ENCODE results near the gene WDR45B.

Gene WDR45B

GRCh38 chr17:82596296-82596695, 51.9 kb downstream of the WDR45B start:
- no peak overlapping the region for H3K4me3 ChIP-seq (ENCODE audit: low read length)
- no peaks in the 10 kb centered on the region for H3K9me3 ChIP-seq (ENCODE audit: insufficient read depth, low read depth, low read length)
- H3K27me3 ChIP-seq (ENCODE audit: insufficient read depth, low read length): no peaks in the 10 kb centered on the region
- H3K9ac ChIP-seq (ENCODE audit: low read depth, low read length): no peak overlapping the region
- peaks cover 63% of the 10 kb centered on the region for H3K36me3 ChIP-seq (ENCODE audit: insufficient read depth, low read length)
- 91% methylated on average over 16 of the region's 16 CpGs for WGBS
- no peak overlapping the region for H3K27ac ChIP-seq (ENCODE audit: low read depth, low read length)
- peaks cover 5% of the 10 kb centered on the region; the same call in 1 of the 2 replicates for H3K4me1 ChIP-seq (ENCODE audit: insufficient read depth, low read length)

GRCh38 chr17:82595893-82596292, 52.4 kb downstream of the WDR45B start:
- Histone ChIP-seq H3K9ac (ENCODE audit: low read depth, low read length) (no peak overlapping the region), H3K4me3 (ENCODE audit: low read length) (no peak overlapping the region), H3K36me3 (ENCODE audit: insufficient read depth, low read length) (peaks cover 59% of the 10 kb centered on the region), H3K4me1 (ENCODE audit: insufficient read depth, low read length) (peaks cover 5% of the 10 kb centered on the region; the same call in 1 of the 2 replicates), H3K27ac (ENCODE audit: low read depth, low read length) (no peak overlapping the region), H3K27me3 (ENCODE audit: insufficient read depth, low read length) (no peaks in the 10 kb centered on the region), H3K9me3 (ENCODE audit: insufficient read depth, low read depth, low read length) (no peaks in the 10 kb centered on the region)
- 95% methylated on average over 21 of the region's 21 CpGs for WGBS

- Histone ChIP-seq H3K4me3 (ENCODE audit: low read length) (no peak overlapping the region), H3K4me1 (ENCODE audit: insufficient read depth, low read length) (peaks cover 5% of the 10 kb centered on the region; the same call in 1 of the 2 replicates), H3K9me3 (ENCODE audit: insufficient read depth, low read depth, low read length) (no peaks in the 10 kb centered on the region), H3K9ac (ENCODE audit: low read depth, low read length) (no peak overlapping the region), H3K36me3 (ENCODE audit: insufficient read depth, low read length) (peaks cover 49% of the 10 kb centered on the region), H3K27ac (ENCODE audit: low read depth, low read length) (no peak overlapping the region), H3K27me3 (ENCODE audit: insufficient read depth, low read length) (no peaks in the 10 kb centered on the region)
- WGBS: 96% methylated on average over 11 of the region's 11 CpGs
These were observed 53.7 kb downstream of the WDR45B start for GRCh38 chr17:82594571-82594970.

- peak overlapping the region; percentile 45 for H3K4me3 ChIP-seq (ENCODE audit: low read length)
- H3K9ac ChIP-seq (ENCODE audit: low read depth, low read length): peak overlapping the region; percentile 28; the same call in 1 of the 2 replicates
- no peaks in the 10 kb centered on the region for H3K9me3 ChIP-seq (ENCODE audit: insufficient read depth, low read depth, low read length)
- 81% methylated on average over 29 of the region's 29 CpGs for WGBS
- peak overlapping the region; percentile 79 for H3K27ac ChIP-seq (ENCODE audit: low read depth, low read length)
- peaks cover 56% of the 10 kb centered on the region for H3K36me3 ChIP-seq (ENCODE audit: insufficient read depth, low read length)
- peaks cover 5% of the 10 kb centered on the region; the same call in 1 of the 2 replicates for H3K4me1 ChIP-seq (ENCODE audit: insufficient read depth, low read length)
- no peaks in the 10 kb centered on the region for H3K27me3 ChIP-seq (ENCODE audit: insufficient read depth, low read length)
These were observed 54.6 kb downstream of the WDR45B start for GRCh38 chr17:82593590-82594087.

- 42% methylated on average over 29 of the region's 29 CpGs for WGBS
- Histone ChIP-seq H3K36me3 (ENCODE audit: insufficient read depth, low read length) (peaks cover 55% of the 10 kb centered on the region), H3K4me1 (ENCODE audit: insufficient read depth, low read length) (peaks cover 5% of the 10 kb centered on the region; the same call in 1 of the 2 replicates), H3K4me3 (ENCODE audit: low read length) (peak overlapping the region; percentile 45), H3K9me3 (ENCODE audit: insufficient read depth, low read depth, low read length) (no peaks in the 10 kb centered on the region), H3K27me3 (ENCODE audit: insufficient read depth, low read length) (no peaks in the 10 kb centered on the region), H3K9ac (ENCODE audit: low read depth, low read length) (peak overlapping the region; percentile 28; the same call in 1 of the 2 replicates), H3K27ac (ENCODE audit: low read depth, low read length) (peak overlapping the region; percentile 79)
These were observed 55.3 kb downstream of the WDR45B start for GRCh38 chr17:82592767-82593589.

GRCh38 chr17:82592289-82592766, 55.9 kb downstream of the WDR45B start:
- Histone ChIP-seq H3K9me3 (ENCODE audit: insufficient read depth, low read depth, low read length) (no peaks in the 10 kb centered on the region), H3K27me3 (ENCODE audit: insufficient read depth, low read length) (no peaks in the 10 kb centered on the region), H3K9ac (ENCODE audit: low read depth, low read length) (no peak overlapping the region), H3K27ac (ENCODE audit: low read depth, low read length) (peak overlapping the region; percentile 66), H3K4me3 (ENCODE audit: low read length) (no peak overlapping the region), H3K4me1 (ENCODE audit: insufficient read depth, low read length) (peaks cover 5% of the 10 kb centered on the region; the same call in 1 of the 2 replicates), H3K36me3 (ENCODE audit: insufficient read depth, low read length) (peaks cover 58% of the 10 kb centered on the region)
- 89% methylated on average over 9 of the region's 9 CpGs for WGBS

- no peaks in the 10 kb centered on the region for H3K9me3 ChIP-seq (ENCODE audit: insufficient read depth, low read depth, low read length)
- 92% methylated on average over 17 of the region's 17 CpGs for WGBS
- H3K27ac ChIP-seq (ENCODE audit: low read depth, low read length): no peak overlapping the region
- no peaks in the 10 kb centered on the region for H3K27me3 ChIP-seq (ENCODE audit: insufficient read depth, low read length)
- no peak overlapping the region for H3K9ac ChIP-seq (ENCODE audit: low read depth, low read length)
- H3K4me1 ChIP-seq (ENCODE audit: insufficient read depth, low read length): peaks cover 5% of the 10 kb centered on the region; the same call in 1 of the 2 replicates
- peaks cover 52% of the 10 kb centered on the region for H3K36me3 ChIP-seq (ENCODE audit: insufficient read depth, low read length)
- H3K4me3 ChIP-seq (ENCODE audit: low read length): no peak overlapping the region
These were observed 57.2 kb downstream of the WDR45B start for GRCh38 chr17:82590881-82591539.

- H3K4me3 ChIP-seq (ENCODE audit: low read length): no peak overlapping the region
- H3K36me3 ChIP-seq (ENCODE audit: insufficient read depth, low read length): peaks cover 52% of the 10 kb centered on the region
- WGBS: 95% methylated on average over 6 of the region's 6 CpGs
- no peaks in the 10 kb centered on the region for H3K27me3 ChIP-seq (ENCODE audit: insufficient read depth, low read length)
- no peak overlapping the region for H3K27ac ChIP-seq (ENCODE audit: low read depth, low read length)
- peaks cover 5% of the 10 kb centered on the region; the same call in 1 of the 2 replicates for H3K4me1 ChIP-seq (ENCODE audit: insufficient read depth, low read length)
- H3K9ac ChIP-seq (ENCODE audit: low read depth, low read length): no peak overlapping the region
- no peaks in the 10 kb centered on the region for H3K9me3 ChIP-seq (ENCODE audit: insufficient read depth, low read depth, low read length)
These were observed 58.0 kb downstream of the WDR45B start for GRCh38 chr17:82590216-82590615.

GRCh38 chr17:82589851-82590180, 58.4 kb downstream of the WDR45B start:
- no peak overlapping the region for H3K27ac ChIP-seq (ENCODE audit: low read depth, low read length)
- peaks cover 5% of the 10 kb centered on the region; the same call in 1 of the 2 replicates for H3K4me1 ChIP-seq (ENCODE audit: insufficient read depth, low read length)
- 92% methylated on average over 6 of the region's 6 CpGs for WGBS
- H3K27me3 ChIP-seq (ENCODE audit: insufficient read depth, low read length): no peaks in the 10 kb centered on the region
- H3K36me3 ChIP-seq (ENCODE audit: insufficient read depth, low read length): peaks cover 52% of the 10 kb centered on the region
- H3K4me3 ChIP-seq (ENCODE audit: low read length): no peak overlapping the region
- H3K9ac ChIP-seq (ENCODE audit: low read depth, low read length): no peak overlapping the region
- H3K9me3 ChIP-seq (ENCODE audit: insufficient read depth, low read depth, low read length): no peaks in the 10 kb centered on the region

- no peak overlapping the region for H3K27ac ChIP-seq (ENCODE audit: low read depth, low read length)
- no peak overlapping the region for H3K4me3 ChIP-seq (ENCODE audit: low read length)
- 94% methylated on average over 22 of the region's 27 CpGs for WGBS
- H3K9ac ChIP-seq (ENCODE audit: low read depth, low read length): no peak overlapping the region
- H3K27me3 ChIP-seq (ENCODE audit: insufficient read depth, low read length): no peaks in the 10 kb centered on the region
- no peaks in the 10 kb centered on the region for H3K9me3 ChIP-seq (ENCODE audit: insufficient read depth, low read depth, low read length)
- peaks cover 58% of the 10 kb centered on the region for H3K36me3 ChIP-seq (ENCODE audit: insufficient read depth, low read length)
- H3K4me1 ChIP-seq (ENCODE audit: insufficient read depth, low read length): peaks cover 3% of the 10 kb centered on the region; the same call in 1 of the 2 replicates
These were observed 59.7 kb downstream of the WDR45B start for GRCh38 chr17:82588266-82589175.
